ENCODE measurements around the gene TRMT11. TPM values are rescaled to one million over a fixed set of nuclear protein-coding genes. Genes with fewer than 3 reads are reported as not detected.

TRMT11 gene
- total RNA-seq = 11.1 and 12.1 TPM in 2 replicates

GRCh38 chr6:125986301-125987025, at the start of gene TRMT11:
Gene TRMT11 (plus strand): TSS chr6:125986540. CDS start chr6:125986551, 11 bp downstream.

GRCh38 chr6:125956506-125957390, 29.6 kb upstream of the TRMT11 start, which contains the start of gene HINT3:
Gene HINT3 (plus strand): TSS chr6:125956770. CDS start chr6:125956978, 208 bp downstream.

Other genes with a start within 250 kb of the TRMT11 start
- 0.05 and 0.06 TPM in 2 replicates for gene HEY2, start 236.9 kb upstream of the TRMT11 start, total RNA-seq
- 26.2 and 42.1 TPM in 2 replicates for gene NCOA7, start 195.6 kb upstream of the TRMT11 start, total RNA-seq
- gene HINT3, start 29.8 kb upstream of the TRMT11 start, total RNA-seq = 5.6 and 8.0 TPM in 2 replicates

Data from cardiac ventricle fibroblast (primary cell).